NCI-H526 (cell line): ENCODE results near the gene NHSL1.

Experiments used
- DNase-seq, 2 experiments: peaks; one replicate each; lab custom pipeline; 2025; lab: John Stamatoyannopoulos, UW

The NHSL1 gene, protein sequence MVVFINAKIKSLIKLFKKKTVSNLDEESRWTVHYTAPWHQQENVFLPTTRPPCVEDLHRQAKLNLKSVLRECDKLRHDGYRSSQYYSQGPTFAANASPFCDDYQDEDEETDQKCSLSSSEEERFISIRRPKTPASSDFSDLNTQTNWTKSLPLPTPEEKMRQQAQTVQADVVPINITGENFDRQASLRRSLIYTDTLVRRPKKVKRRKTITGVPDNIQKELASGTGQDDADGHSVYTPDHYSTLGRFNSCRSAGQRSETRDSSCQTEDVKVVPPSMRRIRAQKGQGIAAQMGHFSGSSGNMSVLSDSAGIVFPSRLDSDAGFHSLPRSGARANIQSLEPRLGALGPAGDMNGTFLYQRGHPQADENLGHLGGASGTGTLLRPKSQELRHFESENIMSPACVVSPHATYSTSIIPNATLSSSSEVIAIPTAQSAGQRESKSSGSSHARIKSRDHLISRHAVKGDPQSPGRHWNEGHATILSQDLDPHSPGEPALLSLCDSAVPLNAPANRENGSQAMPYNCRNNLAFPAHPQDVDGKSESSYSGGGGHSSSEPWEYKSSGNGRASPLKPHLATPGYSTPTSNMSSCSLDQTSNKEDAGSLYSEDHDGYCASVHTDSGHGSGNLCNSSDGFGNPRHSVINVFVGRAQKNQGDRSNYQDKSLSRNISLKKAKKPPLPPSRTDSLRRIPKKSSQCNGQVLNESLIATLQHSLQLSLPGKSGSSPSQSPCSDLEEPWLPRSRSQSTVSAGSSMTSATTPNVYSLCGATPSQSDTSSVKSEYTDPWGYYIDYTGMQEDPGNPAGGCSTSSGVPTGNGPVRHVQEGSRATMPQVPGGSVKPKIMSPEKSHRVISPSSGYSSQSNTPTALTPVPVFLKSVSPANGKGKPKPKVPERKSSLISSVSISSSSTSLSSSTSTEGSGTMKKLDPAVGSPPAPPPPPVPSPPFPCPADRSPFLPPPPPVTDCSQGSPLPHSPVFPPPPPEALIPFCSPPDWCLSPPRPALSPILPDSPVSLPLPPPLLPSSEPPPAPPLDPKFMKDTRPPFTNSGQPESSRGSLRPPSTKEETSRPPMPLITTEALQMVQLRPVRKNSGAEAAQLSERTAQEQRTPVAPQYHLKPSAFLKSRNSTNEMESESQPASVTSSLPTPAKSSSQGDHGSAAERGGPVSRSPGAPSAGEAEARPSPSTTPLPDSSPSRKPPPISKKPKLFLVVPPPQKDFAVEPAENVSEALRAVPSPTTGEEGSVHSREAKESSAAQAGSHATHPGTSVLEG (N-terminal part only)

GRCh38 chr6:138499303-138500018 lies at the start of gene NHSL1:
NHSL1 (minus strand) TSS chr6:138499494; CDS start chr6:138499290, 204 bp downstream.
- peak in 1 of 2 experiments; percentile 28 for DNase-seq

DNA sequence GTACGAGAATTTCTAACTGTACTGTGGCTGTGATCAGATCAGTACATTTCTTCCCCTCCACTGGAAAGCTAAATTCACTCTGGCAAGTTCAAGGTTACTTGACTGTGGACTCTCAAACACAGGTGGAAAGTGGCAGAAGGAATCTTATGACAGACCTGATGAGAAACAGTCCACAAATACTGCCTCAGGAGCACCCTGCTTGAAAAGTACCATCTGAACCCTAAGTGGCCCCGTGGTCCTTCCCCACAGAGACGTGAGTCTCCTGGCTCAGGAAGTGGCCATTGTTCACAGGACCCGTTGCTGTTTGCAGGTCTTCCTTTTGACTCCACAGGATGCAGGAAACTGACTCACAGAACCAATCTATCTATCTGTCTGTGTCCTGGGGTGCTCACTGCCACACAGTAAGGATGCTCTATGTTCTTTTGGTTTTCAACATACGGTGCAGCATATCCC lies 47.5 kb upstream of the NHSL1 start:
- no peak for DNase-seq

DNA sequence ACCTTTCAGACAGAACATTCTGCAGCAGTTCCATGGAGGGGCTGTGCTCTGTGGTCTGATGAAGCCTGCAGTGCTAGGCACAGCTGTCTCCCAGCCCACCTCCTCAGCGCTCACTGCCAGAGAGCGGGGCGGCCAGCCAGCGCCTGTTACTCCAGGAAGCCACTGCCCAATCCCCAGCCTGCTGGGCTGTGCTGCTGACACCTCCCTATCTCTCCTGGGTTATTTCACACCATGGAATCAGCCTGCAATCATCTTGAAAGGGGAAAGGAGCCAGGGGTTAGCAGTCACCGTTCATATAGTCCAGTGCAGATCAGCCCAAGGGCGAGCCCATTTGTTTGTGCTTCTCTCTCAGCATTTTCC lies 46.3 kb upstream of the NHSL1 start:
- no peak for DNase-seq

DNA sequence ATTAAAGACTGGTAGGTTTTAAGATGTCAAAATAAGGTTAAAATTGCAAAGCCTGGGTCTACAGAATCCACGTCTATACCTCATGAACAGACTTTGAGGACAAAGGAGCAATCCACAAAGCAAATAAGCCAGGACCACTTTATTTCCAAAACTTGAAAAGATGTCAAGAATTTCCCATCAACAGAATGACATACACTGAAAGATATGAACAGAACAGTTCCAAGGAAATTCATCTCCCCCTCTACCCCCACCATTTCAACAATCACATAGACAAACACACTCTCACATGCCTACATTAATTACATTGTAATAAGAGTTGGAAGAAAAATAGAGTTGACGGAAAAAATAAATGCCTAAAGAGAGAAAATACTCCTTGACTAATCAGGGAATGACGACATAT lies 45.2 kb upstream of the NHSL1 start:
- DNase-seq, result no peak

DNA sequence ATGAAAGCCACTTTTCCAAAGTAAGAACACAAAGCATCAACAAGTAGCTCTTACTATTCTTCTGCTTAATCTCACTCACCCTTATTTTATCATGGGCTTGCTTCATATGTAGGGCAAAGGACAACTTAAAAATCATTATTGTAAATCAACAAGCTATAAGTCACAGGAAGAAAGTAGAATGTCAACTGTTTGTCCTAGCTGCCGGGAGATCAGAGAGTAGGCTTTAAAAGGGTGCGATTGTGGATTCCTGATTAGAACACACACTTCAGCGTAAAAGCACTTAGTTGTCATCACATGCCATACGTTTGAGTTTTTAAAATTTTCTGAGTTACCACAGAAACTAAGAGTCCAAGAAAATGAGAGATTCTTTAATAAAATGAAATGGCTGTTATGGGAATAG lies 44.4 kb upstream of the NHSL1 start:
- DNase-seq, result no peak

GRCh38 chr6:138541823-138542481 lies 42.7 kb upstream of the NHSL1 start:
- peak; percentile 24 to 27 for DNase-seq

- no peak for DNase-seq
Observed at GRCh38 chr6:138540468-138540867, 41.2 kb upstream of the NHSL1 start.

DNA sequence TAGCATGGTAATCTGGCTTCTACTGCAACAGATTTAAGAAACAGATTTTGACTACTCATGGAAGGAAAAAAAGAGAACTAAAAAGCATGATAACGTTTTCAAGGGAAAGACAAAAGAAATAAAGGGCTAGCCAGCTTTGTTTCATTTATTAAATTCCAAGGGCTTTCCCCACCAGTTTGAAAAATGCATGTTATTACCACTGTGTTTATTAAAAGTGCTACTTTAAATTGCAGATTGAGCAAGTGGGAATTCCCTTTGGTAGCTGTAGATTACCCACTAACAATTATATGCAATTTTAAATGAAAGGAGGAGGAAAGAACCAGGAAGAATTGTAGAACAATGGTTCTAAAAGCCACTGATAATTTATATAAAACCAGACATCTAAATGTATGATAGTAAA lies 40.6 kb upstream of the NHSL1 start:
- DNase-seq, result no peak

DNA sequence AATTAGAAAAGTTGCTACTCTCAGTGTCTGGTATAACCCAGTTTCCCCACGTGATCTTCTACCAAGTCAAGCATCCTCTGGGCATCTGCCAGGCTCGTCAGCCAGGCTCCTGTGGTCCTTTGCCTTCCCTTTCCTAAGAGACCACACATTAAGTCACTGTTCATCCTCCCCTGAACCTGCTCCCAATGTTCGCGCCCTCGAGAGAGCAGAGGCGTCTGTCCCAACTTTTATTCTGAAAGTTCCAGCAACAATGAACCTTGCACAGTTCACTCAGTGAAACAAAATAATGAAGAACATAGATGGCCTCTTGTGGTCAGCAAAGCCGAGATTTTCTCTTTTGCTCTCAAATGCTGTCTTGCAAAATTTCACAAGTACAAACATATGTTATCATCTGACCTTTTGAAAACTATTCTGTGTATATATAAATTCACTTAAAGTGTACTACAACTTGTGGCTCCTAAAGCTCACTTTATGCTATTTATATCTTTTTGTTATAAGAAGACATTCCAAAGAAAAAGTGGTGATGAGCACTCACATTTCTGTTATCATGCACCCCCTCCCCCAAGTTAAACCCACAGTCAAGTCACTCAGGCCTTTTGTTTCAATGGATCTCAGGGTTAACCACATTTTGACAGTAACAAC lies 39.2 kb upstream of the NHSL1 start:
- DNase-seq, result no peak

DNA sequence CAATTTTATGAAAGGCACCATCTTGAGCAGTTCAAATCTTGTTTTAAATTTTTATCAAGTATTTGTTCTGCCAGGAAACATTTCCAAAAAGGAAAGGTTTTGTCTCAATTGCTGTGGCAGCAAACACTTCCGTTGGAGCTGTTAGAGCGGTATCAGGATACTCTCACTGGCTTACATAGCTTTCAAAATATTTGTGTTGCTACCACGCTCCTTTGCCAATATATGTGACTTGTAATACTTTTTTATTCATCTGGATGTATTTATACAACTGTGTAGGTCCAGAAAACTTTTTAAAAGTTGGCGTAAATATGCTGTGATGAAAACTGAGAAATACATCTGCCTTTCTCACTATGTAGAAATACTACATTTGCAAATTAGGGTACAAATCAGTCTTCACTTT lies 37.8 kb upstream of the NHSL1 start:
- DNase-seq, result no peak

GRCh38 chr6:138535728-138536455 lies 36.6 kb upstream of the NHSL1 start:
- peak; percentile 85 to 89 for DNase-seq

GRCh38 chr6:138533667-138534066 lies 34.4 kb upstream of the NHSL1 start:
- DNase-seq, result no peak

DNA sequence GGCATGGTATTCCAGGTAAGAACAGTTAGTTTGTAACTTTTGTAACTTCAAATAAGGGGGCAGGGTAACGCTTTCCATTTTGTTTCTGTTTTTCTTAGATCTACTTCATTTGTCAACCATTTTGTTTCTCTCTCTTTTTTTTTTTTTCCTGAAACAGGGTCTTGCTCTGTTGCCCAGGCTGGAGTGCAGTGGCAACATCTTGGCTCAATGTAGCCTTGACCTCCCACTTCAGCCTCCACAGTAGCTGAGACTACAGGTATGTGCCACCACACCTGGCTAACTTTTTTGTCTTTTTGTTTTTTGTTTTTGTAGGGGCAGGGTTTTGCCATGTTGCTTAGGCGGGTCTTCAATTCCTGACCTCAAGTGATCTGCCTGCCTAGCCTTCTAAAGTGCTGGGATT lies 32.1 kb upstream of the NHSL1 start:
- no peak for DNase-seq

GRCh38 chr6:138529478-138529877 lies 30.2 kb upstream of the NHSL1 start:
- no peak for DNase-seq

DNA sequence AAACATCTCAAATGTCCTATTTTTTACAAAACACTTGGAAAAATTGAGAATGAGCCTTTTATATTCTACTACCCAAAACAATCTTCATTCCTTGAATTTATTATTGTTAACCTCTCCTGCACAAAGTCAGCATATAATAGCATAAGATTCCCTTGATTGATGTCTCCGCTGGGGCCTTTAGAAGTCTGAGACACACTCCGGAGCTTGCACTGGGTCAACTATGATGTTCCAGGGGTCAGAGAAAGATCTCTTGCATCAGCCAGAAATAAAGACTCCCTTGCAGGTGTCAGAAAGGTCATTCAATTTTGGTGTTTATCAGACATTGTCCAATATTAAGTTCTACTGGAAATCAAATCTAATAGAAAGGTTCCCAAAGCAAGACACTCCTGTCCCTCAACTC lies 29.7 kb upstream of the NHSL1 start:
- no peak for DNase-seq

GRCh38 chr6:138528137-138528536 lies 28.8 kb upstream of the NHSL1 start:
- DNase-seq, result no peak

- DNase-seq, result peak; percentile 61
Observed at GRCh38 chr6:138527411-138528088, 28.3 kb upstream of the NHSL1 start.

GRCh38 chr6:138526822-138527235 lies 27.5 kb upstream of the NHSL1 start:
- DNase-seq, result peak; percentile 18 to 55

- DNase-seq, result no peak
Observed at GRCh38 chr6:138525355-138525754, 26.1 kb upstream of the NHSL1 start.
